ENCODE measurements around the gene STMND1. TPM values are rescaled to one million over a fixed set of nuclear protein-coding genes. Genes with fewer than 3 reads are reported as not detected.

STMND1 gene
- total and polyA plus RNA-seq, 2 experiments from 2014 or later, result not detected

- no peaks in the 10 kb centered on the region for H3K9me3 ChIP-seq (ENCODE audit: low read depth)
- H3K27me3 ChIP-seq, result peaks cover 40% of the 10 kb centered on the region
- no peak for TF ChIP-seq CTCF (IDR thresholded peaks at IDR 0.05; ENCODE audit: low read depth, low read length)
- H3K27ac ChIP-seq, result no peak overlapping the region
- no peak for DNase-seq (ENCODE audit: low read depth in 1 of 2, low spot score in 1 of 2)
- peaks cover 13% of the 10 kb centered on the region for H3K4me1 ChIP-seq (ENCODE audit: low read depth)
- no peaks in the 10 kb centered on the region for H3K36me3 ChIP-seq
- no peak overlapping the region for H3K4me3 ChIP-seq
These were observed 2.3 kb upstream of the STMND1 start for GRCh38 chr6:17099401-17100059.

- Histone ChIP-seq H3K9me3 (ENCODE audit: low read depth) (no peaks in the 10 kb centered on the region), H3K27me3 (peaks cover 40% of the 10 kb centered on the region), H3K27ac (no peak overlapping the region), H3K36me3 (no peaks in the 10 kb centered on the region), H3K4me1 (ENCODE audit: low read depth) (peaks cover 13% of the 10 kb centered on the region), H3K4me3 (no peak overlapping the region)
- DNase-seq (ENCODE audit: low read depth in 1 of 2, low spot score in 1 of 2), result no peak
- TF ChIP-seq CTCF (IDR thresholded peaks at IDR 0.05; ENCODE audit: low read depth, low read length), result no peak
These were observed 1.0 kb upstream of the STMND1 start for GRCh38 chr6:17100806-17101205.

- no peak for TF ChIP-seq CTCF (IDR thresholded peaks at IDR 0.05; ENCODE audit: low read depth, low read length)
- peak overlapping the region; percentile 34 for H3K4me3 ChIP-seq
- no peaks in the 10 kb centered on the region for H3K9me3 ChIP-seq (ENCODE audit: low read depth)
- no peak overlapping the region for H3K27ac ChIP-seq
- peaks cover 11% of the 10 kb centered on the region for H3K4me1 ChIP-seq (ENCODE audit: low read depth)
- peaks cover 40% of the 10 kb centered on the region for H3K27me3 ChIP-seq
- DNase-seq (ENCODE audit: low read depth in 1 of 2, low spot score in 1 of 2), result no peak
- no peaks in the 10 kb centered on the region for H3K36me3 ChIP-seq
These were observed 514 bp downstream of the STMND1 start for GRCh38 chr6:17102258-17102870.

- DNase-seq (ENCODE audit: low read depth in 1 of 2, low spot score in 1 of 2), result no peak
- peaks cover 40% of the 10 kb centered on the region for H3K27me3 ChIP-seq
- peaks cover 4% of the 10 kb centered on the region for H3K4me1 ChIP-seq (ENCODE audit: low read depth)
These were observed 1.9 kb downstream of the STMND1 start for GRCh38 chr6:17103715-17104114.

GRCh38 chr6:17107863-17108262 is 6.0 kb downstream of the STMND1 start:
- H3K4me3 ChIP-seq, result no peak overlapping the region

More at GRCh38 chr6:17103715-17104114, 1.9 kb downstream of the STMND1 start:
- Histone ChIP-seq H3K9me3 (ENCODE audit: low read depth) (no peaks in the 10 kb centered on the region), H3K4me3 (no peak overlapping the region), H3K27ac (no peak overlapping the region), H3K36me3 (no peaks in the 10 kb centered on the region)
- peak; percentile 27 for TF ChIP-seq CTCF (IDR thresholded peaks at IDR 0.05; ENCODE audit: low read depth, low read length)

More at GRCh38 chr6:17107863-17108262, 6.0 kb downstream of the STMND1 start:
- Histone ChIP-seq H3K4me1 (ENCODE audit: low read depth) (no peaks in the 10 kb centered on the region), H3K27me3 (peaks cover 11% of the 10 kb centered on the region), H3K36me3 (no peaks in the 10 kb centered on the region), H3K9me3 (ENCODE audit: low read depth) (no peaks in the 10 kb centered on the region), H3K27ac (no peak overlapping the region)
- DNase-seq (ENCODE audit: low read depth in 1 of 2, low spot score in 1 of 2), result no peak
- no peak for TF ChIP-seq CTCF (IDR thresholded peaks at IDR 0.05; ENCODE audit: low read depth, low read length)

All from cardiac muscle cell (in vitro differentiated cells and primary cell).